Measurements from ENCODE around the gene PLCL1.
"Not testable (repeated sequence)": the region's sequence is repeated elsewhere in the genome, so short reads cannot be mapped to it uniquely, and the experiment has no call there.

Gene PLCL1

GRCh38 chr2:198008230-198008629 is 203.8 kb downstream of the PLCL1 start:
- no peak for DNase-seq

- no peak for DNase-seq
Measured at GRCh38 chr2:198012025-198012424, 207.6 kb downstream of the PLCL1 start.

- DNase-seq, result no peak
Measured at GRCh38 chr2:198016243-198016642, 211.8 kb downstream of the PLCL1 start.

- no peak for DNase-seq
Measured at GRCh38 chr2:198017068-198017467, 212.7 kb downstream of the PLCL1 start.

- DNase-seq, result no peak
Measured at GRCh38 chr2:198028955-198029354, 224.6 kb downstream of the PLCL1 start.

- DNase-seq, result not testable (repeated sequence)
Measured at GRCh38 chr2:198029576-198029975, 225.2 kb downstream of the PLCL1 start.

GRCh38 chr2:198033626-198034025 is 229.2 kb downstream of the PLCL1 start:
- no peak for DNase-seq

- no peak for DNase-seq
Measured at GRCh38 chr2:198036029-198036879, 231.9 kb downstream of the PLCL1 start.

- DNase-seq, result no peak
Measured at GRCh38 chr2:198040835-198041234, 236.4 kb downstream of the PLCL1 start.

- DNase-seq, result no peak
Measured at GRCh38 chr2:198042189-198042588, 237.8 kb downstream of the PLCL1 start.

- DNase-seq, result no peak
Measured at GRCh38 chr2:198044777-198045176, 240.4 kb downstream of the PLCL1 start.

- no peak for DNase-seq
Measured at GRCh38 chr2:198045227-198045626, 240.8 kb downstream of the PLCL1 start.

GRCh38 chr2:198052741-198053140 is 248.3 kb downstream of the PLCL1 start:
- no peak for DNase-seq

GRCh38 chr2:198053148-198053547 is 248.8 kb downstream of the PLCL1 start:
- DNase-seq, result no peak

- no peak for DNase-seq
Measured at GRCh38 chr2:198053776-198054175, 249.4 kb downstream of the PLCL1 start.

GRCh38 chr2:198054299-198054698 is 249.9 kb downstream of the PLCL1 start:
- no peak for DNase-seq

GRCh38 chr2:198055716-198056115 is 251.3 kb downstream of the PLCL1 start:
- DNase-seq, result no peak

- no peak for DNase-seq
Measured at GRCh38 chr2:198056836-198057235, 252.4 kb downstream of the PLCL1 start.

- no peak for DNase-seq
Measured at GRCh38 chr2:198059800-198060199, 255.4 kb downstream of the PLCL1 start.

- DNase-seq, result no peak
Measured at GRCh38 chr2:198060277-198060676, 255.9 kb downstream of the PLCL1 start.

GRCh38 chr2:198062826-198063225 is 258.4 kb downstream of the PLCL1 start:
- DNase-seq, result no peak

- DNase-seq, result no peak
Measured at GRCh38 chr2:198063242-198063641, 258.8 kb downstream of the PLCL1 start.

GRCh38 chr2:198065322-198065721 is 260.9 kb downstream of the PLCL1 start:
- DNase-seq, result no peak

- DNase-seq, result no peak
Measured at GRCh38 chr2:198066597-198066996, 262.2 kb downstream of the PLCL1 start.

- no peak for DNase-seq
Measured at GRCh38 chr2:198072655-198073054, 268.3 kb downstream of the PLCL1 start.
